PC-3 (cell line): ENCODE data around the gene PPIL1. TPM values are rescaled to one million over a fixed set of nuclear protein-coding genes. Genes with fewer than 3 reads are reported as not detected.
A peak's percentile ranks its signal among the peaks of the same experiment; 100 is the strongest.

Experiments
- ATAC-seq: fragments of 200-7000 bp; cut with Tn5 transposase; 2 replicates; pipeline ENCODE4 v1.9.1; 2020; ENCODE audit warnings: mild to moderate bottlenecking, moderate library complexity
- BruUV-seq: library from RNA; stranded (reverse); fragments of 400-500 nt; replicated peaks from 2 replicates; lab custom pipeline; 2021; lab: Mats Ljungman, UMichigan
- CTCF ChIA-PET: fragments of 300-600 bp; sonication (Branson Sonifier 250); formaldehyde crosslinking; loops from one replicate; lab custom pipeline; 2022; ENCODE audit warnings: antibody characterized with exemption; lab: Charles Lee
- POLR2A ChIA-PET: fragments of 300-600 bp; sonication (Branson Sonifier 250); formaldehyde crosslinking; loops from one replicate; lab custom pipeline; 2022; ENCODE audit warnings: antibody characterized with exemption; ENCODE audit not compliant: unreplicated experiment; lab: Charles Lee
- DNase-seq: peaks from one replicate; pipeline ENCODE4 v3.0.0-alpha.2; 2015
- H2AFZ ChIP-seq: fragments of 300-600 bp; sonication (generic); 2 replicates; pipeline ENCODE4 v1.6.0; 2016; ENCODE audit warnings: antibody characterized with exemption, low read length
- H3F3A ChIP-seq: fragments of 300-600 bp; sonication (generic); one replicate; pipeline ENCODE4 v1.6.0; 2017; ENCODE audit warnings: antibody characterized with exemption, low read length, control low read depth, mild to moderate bottlenecking; ENCODE audit not compliant: unreplicated experiment
- H3K27ac ChIP-seq: fragments of 300-600 bp; sonication (generic); 2 replicates; pipeline ENCODE4 v1.5.1; 2016; ENCODE audit warnings: mild to moderate bottlenecking, low read length
- H3K27me3 ChIP-seq: fragments of 300-600 bp; sonication (generic); 2 replicates; pipeline ENCODE4 v1.6.1; 2016; ENCODE audit warnings: low read length, mixed read lengths
- H3K36me3 ChIP-seq: fragments of 300-600 bp; sonication (generic); 2 replicates; pipeline ENCODE4 v1.6.1; 2016; ENCODE audit warnings: low read depth, mixed run types, low read length, mixed read lengths
- H3K4me1 ChIP-seq: fragments of 300-600 bp; sonication (generic); 2 replicates; pipeline ENCODE4 v1.5.1; 2016; ENCODE audit warnings: low read length; ENCODE audit not compliant: insufficient read depth
- H3K4me2 ChIP-seq: fragments of 300-600 bp; sonication (generic); 2 replicates; pipeline ENCODE4 v1.6.0; 2016; ENCODE audit warnings: low read length
- H3K4me3 ChIP-seq: fragments of 300-600 bp; sonication (generic); 2 replicates; pipeline ENCODE4 v1.5.1; 2016; ENCODE audit warnings: mild to moderate bottlenecking, low read length, mixed read lengths
- H3K79me2 ChIP-seq: fragments of 300-600 bp; sonication (generic); 2 replicates; pipeline ENCODE4 v1.6.1; 2017; ENCODE audit warnings: low read length, mixed read lengths
- H3K9ac ChIP-seq: fragments of 300-600 bp; sonication (generic); 2 replicates; pipeline ENCODE4 v1.6.0; 2016; ENCODE audit warnings: mild to moderate bottlenecking, low read length
- H3K9me2 ChIP-seq: fragments of 300-600 bp; sonication (generic); replicated peaks from 2 replicates; pipeline ENCODE4 v1.6.1; 2016; ENCODE audit warnings: mixed run types, low read length, mixed read lengths
- H3K9me3 ChIP-seq: fragments of 300-600 bp; sonication (generic); 2 replicates; pipeline ENCODE4 v1.6.1; 2016; ENCODE audit warnings: low read length, mixed read lengths
- H4K20me1 ChIP-seq: fragments of 300-600 bp; sonication (generic); 2 replicates; pipeline ENCODE4 v1.6.1; 2016; ENCODE audit warnings: low read length, mixed read lengths
- CTCF ChIP-seq: fragments of 300-600 bp; sonication (generic); conservative IDR thresholded peaks from 2 replicates; pipeline ENCODE4 v1.5.1; 2017; ENCODE audit warnings: antibody characterized with exemption, low read depth, mild to moderate bottlenecking, low read length
- EZH2 ChIP-seq: fragments of 300-600 bp; sonication (generic); IDR thresholded peaks from one replicate; pipeline ENCODE4 v1.6.1; 2017; ENCODE audit warnings: antibody characterized with exemption, mild to moderate bottlenecking, low read length; ENCODE audit not compliant: unreplicated experiment
- EZH2phosphoT487 ChIP-seq: fragments of 300-600 bp; sonication (generic); IDR thresholded peaks from 2 replicates; pipeline ENCODE4 v1.6.1; 2018; ENCODE audit warnings: mild to moderate bottlenecking, antibody characterized with exemption, low read length, borderline replicate concordance
- intact Hi-C: fragments of 100-400 bp; cut with micrococcal nuclease; formaldehyde crosslinking; loops from 2 replicates; pipeline ENCODE4 v1.9.0; 2023
- total RNA-seq: library from RNA; depleted of rRNA; stranded (reverse); fragments of >200 nt; gene quantifications from 2 replicates; pipeline ENCODE4 v1.2.3, GENCODE V29; 2014

PPIL1 gene
- total RNA-seq, 1 experiment from 2014 or later = 39.9 TPM

DNA sequence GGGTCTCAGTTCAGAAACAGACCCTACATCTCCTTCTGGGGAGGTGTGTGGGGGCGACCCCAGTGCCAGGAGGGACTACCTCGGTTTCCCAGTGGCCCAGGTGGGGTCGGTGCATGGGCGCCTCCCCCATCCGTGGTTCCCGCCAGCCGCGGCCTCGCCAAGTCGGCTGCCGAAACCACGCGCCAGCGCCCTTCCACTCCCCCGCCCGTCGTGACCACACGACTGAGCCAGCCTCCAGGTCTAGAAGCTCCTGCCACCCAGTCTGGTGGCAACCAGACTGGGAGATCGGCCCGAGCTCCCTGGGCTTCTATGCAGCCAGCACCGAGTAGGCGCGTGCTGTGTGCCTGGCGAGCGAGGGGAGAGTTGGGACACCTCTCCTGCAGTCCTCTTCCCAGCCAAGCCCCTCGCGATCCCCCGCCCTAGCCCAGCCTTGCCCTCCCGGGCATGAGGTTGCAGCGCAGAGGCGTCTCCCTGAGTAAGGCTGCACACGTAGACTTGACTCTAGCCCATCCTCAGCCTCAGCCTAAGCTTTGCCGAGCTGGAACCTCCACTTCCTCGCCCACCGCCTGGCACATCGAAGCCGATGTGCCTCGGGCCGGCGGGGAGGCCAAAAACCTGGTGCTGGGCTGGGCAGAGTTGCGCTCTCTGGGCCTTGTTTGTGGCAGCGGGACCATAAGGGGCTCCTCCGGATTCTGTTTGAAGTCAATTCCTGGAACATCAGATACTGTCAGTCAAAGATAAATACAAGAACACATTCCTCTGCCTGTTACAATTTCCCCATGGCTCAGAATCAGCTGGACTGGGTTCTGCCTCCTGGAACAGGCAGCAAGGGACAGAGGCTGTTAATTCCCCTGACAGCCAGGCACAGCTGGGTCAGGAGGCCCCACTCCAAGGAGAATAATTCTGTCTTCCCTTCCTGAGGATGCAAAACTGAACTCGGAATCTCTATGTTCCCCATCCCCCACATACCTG lies 33.9 kb downstream of the PPIL1 start:
- peak overlapping the region; percentile 61; the same call in 1 of the 2 replicates for H2AFZ ChIP-seq
- ChIA-PET POLR2A (no interaction called here), CTCF (no interaction called here)
- peak; percentile 43 for ATAC-seq
- no peaks in the 10 kb centered on the region for H3F3A ChIP-seq
- H3K27me3 ChIP-seq = peaks cover 21% of the 10 kb centered on the region
- no peak overlapping the region for H3K9ac ChIP-seq
- H3K4me3 ChIP-seq = peak overlapping the region; percentile 59; the same call in 1 of the 2 replicates
- intact Hi-C loops = no loop called here
- H3K27ac ChIP-seq = no peak overlapping the region
- no peaks in the 10 kb centered on the region for H3K9me2 ChIP-seq
- no peaks in the 10 kb centered on the region for H3K9me3 ChIP-seq
- H3K36me3 ChIP-seq = no peaks in the 10 kb centered on the region
- peak overlapping the region; percentile 74 for H3K4me2 ChIP-seq
- H3K79me2 ChIP-seq = no peaks in the 10 kb centered on the region
- peaks cover 5% of the 10 kb centered on the region; the same call in 1 of the 2 replicates for H3K4me1 ChIP-seq
- H4K20me1 ChIP-seq = no peaks in the 10 kb centered on the region
- TF ChIP-seq EZH2 (no peak), EZH2phosphoT487 (no peak), CTCF (no peak)
- DNase-seq = no peak
- no TSS peak for BruUV-seq

GRCh38 chr6:36839749-36840431 lies 34.7 kb downstream of the PPIL1 start:
- intact Hi-C loops = no loop called here
- Histone ChIP-seq H3K36me3 (no peaks in the 10 kb centered on the region), H3K4me2 (peak overlapping the region; percentile 74), H3K4me3 (peak overlapping the region; percentile 59), H4K20me1 (no peaks in the 10 kb centered on the region), H3K9me3 (no peaks in the 10 kb centered on the region), H3K9ac (no peak overlapping the region), H3K79me2 (no peaks in the 10 kb centered on the region), H3K27me3 (peaks cover 21% of the 10 kb centered on the region), H3F3A (no peaks in the 10 kb centered on the region), H2AFZ (peak overlapping the region; percentile 61), H3K27ac (no peak overlapping the region), H3K4me1 (peaks cover 5% of the 10 kb centered on the region; the same call in 1 of the 2 replicates), H3K9me2 (no peaks in the 10 kb centered on the region)
- DNase-seq = peak; percentile 22
- ChIA-PET POLR2A (no interaction called here), CTCF (no interaction called here)
- BruUV-seq = no TSS peak
- peak; percentile 56 for ATAC-seq
- TF ChIP-seq EZH2phosphoT487 (no peak; the same call in 1 of the 2 replicates), CTCF (peak; percentile 19; the same call in 1 of the 2 replicates)
